CD4-positive, alpha-beta T cell treated with Interleukin-2 at 100 ng/mL for 4 hours (primary cell): Measurements from ENCODE around the gene ETNK2.

Experiments
- DNase-seq: peaks from one replicate; pipeline ENCODE4 v3.0.0-alpha.2; 2020; ENCODE audit warnings: low spot score

ETNK2 gene

GRCh38 chr1:204177133-204177532 lies 25.3 kb upstream of the ETNK2 start:
- DNase-seq = no peak

- DNase-seq = no peak
Measured at GRCh38 chr1:204176049-204176448, 24.2 kb upstream of the ETNK2 start.

GRCh38 chr1:204174958-204175357 lies 23.1 kb upstream of the ETNK2 start:
- DNase-seq = no peak

GRCh38 chr1:204172404-204173029 lies 20.7 kb upstream of the ETNK2 start:
- no peak for DNase-seq

GRCh38 chr1:204171751-204172178 lies 19.9 kb upstream of the ETNK2 start:
- no peak for DNase-seq

- DNase-seq = no peak
Measured at GRCh38 chr1:204170494-204171155, 18.8 kb upstream of the ETNK2 start.

- DNase-seq = no peak
Measured at GRCh38 chr1:204169858-204170257, 18.0 kb upstream of the ETNK2 start.

- no peak for DNase-seq
Measured at GRCh38 chr1:204167730-204168129, 15.9 kb upstream of the ETNK2 start.

DNA sequence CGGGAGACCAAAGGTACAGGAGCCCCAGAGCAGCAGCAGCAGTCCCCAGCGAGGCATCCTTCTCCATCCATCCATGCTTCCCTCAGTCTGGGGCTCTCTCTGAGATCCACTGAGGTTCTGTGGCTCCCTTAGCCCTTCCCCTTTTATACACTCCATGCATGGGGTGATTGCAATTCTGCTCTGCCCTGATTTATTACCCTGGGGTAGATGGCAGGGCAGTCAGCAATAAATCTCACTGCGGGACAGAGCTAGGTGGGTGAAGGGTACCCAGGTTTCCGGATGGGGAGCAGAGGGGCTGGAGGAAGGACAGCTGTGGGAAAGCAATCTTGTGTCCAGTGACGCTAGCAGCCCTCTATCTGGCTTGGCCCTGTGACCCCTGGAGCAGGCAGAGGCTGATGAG lies 14.4 kb upstream of the ETNK2 start, which contains the start of gene REN:
Gene REN (minus strand): TSS at position 119 of the 400 bp plus-strand sequence. CDS start 44 bp downstream, at position 75.
- DNase-seq = no peak

DNA sequence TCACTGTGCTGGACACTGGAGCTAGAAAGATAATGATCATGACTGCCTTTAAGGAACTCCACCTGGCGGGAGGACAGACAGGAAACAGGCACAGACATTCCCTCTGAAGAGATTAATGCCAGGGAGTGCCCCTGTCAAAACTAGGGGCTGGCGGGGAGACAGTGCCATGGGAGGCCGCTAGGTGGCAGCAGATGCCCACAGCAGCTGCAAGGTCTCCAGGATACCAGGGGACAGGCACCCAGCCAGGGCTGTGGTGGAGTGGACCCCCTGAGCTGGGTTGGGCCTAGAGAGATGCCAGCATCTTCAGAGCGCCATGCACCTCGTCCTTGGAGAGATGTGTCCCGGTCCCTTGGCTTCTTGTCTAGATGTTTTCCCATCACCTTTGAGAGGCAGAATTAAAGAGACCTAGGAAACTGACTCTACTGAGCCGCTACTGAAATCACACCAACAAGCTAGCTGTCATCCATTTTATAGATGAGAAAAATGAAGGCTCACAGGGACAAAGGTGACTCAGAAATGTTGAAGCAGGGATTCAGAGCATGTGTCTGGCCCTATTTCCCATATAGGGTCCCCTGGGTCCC lies 10.7 kb upstream of the ETNK2 start:
- DNase-seq = peak; percentile 77

GRCh38 chr1:204161609-204162493 lies 10.0 kb upstream of the ETNK2 start:
- no peak for DNase-seq

DNA sequence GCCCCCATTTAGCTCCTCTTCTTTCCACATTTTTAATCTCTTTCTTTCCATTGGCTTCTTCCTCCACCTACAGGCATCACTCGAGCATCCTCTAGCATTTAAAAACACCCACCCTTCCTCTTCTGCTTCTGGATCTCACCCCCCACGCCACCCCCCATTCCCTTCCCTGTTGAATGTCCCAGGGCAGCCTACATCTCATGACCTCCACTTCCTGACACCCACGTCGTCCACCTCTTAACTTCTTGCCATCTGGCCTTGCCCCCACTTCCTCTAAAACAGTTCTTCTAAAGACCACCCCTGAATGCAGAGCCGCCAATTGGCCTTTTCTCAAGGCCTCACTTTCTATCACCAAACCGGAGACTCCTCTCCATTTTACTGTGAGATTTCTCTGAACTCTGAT lies 6.1 kb upstream of the ETNK2 start:
- no peak for DNase-seq

- DNase-seq = no peak
Measured at GRCh38 chr1:204155881-204156280, 4.0 kb upstream of the ETNK2 start.

DNA sequence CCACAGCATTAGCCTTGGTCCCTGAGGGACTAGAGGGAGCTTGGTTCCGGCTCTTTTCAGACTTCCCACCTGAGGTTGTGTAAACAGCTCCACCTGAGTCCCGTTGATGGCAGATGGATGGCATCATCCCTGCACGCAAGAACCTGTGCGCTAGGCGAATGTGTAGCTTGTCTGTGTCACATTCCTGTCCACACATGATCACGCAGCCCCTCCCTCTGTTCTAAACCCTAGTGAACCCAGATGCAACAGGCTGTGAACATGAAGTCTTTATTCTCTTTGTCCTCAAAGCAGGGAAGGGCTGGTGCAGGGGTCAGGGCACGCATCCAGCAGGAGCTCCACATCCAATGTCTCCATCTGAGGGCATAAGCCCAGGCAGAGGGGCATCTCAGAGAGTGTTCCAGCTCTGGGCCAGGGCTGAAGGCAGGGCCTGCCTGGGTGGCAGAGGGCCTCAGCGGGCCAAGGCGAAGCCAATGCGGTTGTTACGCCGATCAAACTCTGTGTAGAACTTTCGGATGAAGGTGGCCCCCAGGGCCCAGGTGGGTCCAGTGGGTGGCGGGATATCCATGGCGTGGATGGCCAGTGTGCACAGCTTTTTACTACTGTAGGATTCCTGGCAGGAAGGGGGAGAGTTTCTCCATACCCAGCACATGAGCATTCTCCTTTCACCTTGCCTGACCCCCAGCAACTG lies 2.9 kb upstream of the ETNK2 start:
- no peak for DNase-seq

DNA sequence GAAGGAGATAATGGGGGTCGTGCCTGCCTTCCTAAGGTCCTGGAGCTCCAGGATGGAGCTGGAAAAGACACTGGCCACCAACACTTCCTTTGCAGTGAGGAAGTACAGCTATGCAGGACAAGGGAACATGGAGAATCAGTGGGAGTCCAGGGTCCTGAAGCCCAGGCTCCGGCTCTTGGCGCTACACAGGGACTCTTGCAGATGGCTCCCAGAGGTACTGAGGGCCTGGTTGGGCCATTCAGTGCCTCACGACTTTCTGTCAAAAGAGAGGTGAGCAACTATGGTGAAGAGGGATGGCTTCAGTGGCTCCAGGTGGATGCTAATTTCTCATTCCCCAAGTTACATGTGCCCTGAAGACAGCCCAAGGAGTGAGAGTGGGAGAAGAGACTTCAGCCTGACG lies 1.8 kb upstream of the ETNK2 start:
- DNase-seq = no peak

DNA sequence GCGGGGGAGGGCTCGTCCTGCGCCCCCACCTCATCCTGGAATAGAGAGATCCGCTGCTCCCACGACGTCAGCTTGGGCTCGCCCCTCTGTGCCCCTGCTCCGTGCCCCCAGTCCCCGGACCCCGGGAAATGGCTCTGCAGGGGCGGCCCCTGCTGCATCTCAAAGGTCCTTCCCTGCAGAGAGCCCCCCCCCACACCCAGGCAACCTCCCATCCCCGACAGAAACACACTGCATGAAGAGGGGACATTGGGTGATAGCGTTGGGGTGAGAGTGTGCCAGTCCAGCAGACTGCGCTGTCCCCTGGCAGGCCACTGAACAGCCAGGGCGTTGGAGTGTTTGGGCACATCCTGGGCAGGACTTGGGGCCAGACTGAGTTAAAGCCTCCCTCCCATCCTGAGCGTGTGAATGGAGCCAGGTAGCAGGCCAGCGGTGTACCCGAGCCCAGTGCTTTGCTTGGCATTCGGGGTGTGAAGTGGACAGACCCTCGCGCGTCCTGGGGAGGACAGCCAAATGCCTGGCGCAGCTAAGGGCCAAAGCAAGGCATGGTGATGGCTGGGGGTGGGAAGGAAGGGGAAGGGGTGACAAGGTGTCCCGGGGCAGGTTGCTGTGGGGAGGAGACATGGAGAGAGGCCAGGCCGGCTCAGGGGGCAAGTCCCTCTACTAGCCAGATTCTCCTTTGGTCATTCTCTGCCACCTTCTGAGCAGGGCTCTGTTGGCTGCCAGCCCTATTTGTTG lies 633 bp upstream of the ETNK2 start:
- DNase-seq = no peak

GRCh38 chr1:204150702-204151551 lies 917 bp downstream of the ETNK2 start:
- DNase-seq = no peak

- DNase-seq = no peak
Measured at GRCh38 chr1:204149635-204150565, 1.9 kb downstream of the ETNK2 start.

DNA sequence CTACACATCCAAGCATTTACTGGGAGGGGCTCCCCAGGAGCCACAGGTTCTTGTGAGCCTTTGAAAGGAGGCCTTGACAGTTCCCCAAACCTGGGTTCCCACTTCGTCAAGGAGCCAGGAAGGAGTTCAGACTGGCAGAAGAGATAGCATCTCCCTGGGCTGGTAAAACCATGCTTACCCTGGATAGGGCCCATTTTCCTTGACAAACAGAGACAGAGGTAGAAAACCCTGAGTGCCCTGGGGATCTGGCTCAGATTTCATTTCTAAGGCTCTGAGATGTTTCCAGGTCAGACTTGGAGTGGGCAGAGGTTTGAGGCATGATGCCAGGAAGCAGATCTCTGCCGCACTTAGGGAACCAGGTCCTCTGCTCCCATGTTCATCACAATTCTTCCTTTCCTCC lies 2.7 kb downstream of the ETNK2 start:
- DNase-seq = no peak
